ENCODE measurements around the gene TBC1D28. TPM values are rescaled to one million over a fixed set of nuclear protein-coding genes. Genes with fewer than 3 reads are reported as not detected.
"Not testable (repeated sequence)": the region's sequence is repeated elsewhere in the genome, so short reads cannot be mapped to it uniquely, and the experiment has no call there.

Gene TBC1D28
- total RNA-seq, result not detected

DNA sequence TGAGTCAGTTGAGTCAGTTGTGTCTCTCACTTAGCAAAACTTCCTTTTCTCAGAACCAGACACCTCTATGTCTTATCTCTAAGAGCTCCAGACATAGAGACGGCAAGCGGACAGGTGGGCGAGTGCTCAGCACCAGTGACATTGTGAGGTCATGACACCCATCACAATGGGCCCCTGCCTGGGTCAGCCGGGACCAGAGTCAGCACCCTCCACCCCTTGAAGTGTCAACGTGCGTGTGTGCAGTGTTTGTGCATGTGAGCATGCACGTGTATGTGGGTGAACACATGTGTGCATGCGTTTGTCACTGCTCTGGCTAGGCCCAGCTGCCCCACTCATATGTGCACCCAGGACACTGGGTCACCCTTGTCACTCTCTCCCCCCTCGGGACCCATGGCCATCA, at the start of gene TBC1D28:
Gene TBC1D28, minus strand, starts transcription at position 101 of the 400 bp plus-strand sequence. CDS start 3,039 bp downstream, outside the sequence.
- H3K27ac Mint-ChIP-seq; H3K4me1 Mint-ChIP-seq; CTCF ChIA-PET; H3K9me3 Mint-ChIP-seq (ENCODE audit: low read depth); H3K36me3 Mint-ChIP-seq; H3K27me3 Mint-ChIP-seq; ATAC-seq; DNase-seq; H3K4me3 Mint-ChIP-seq: not testable (repeated sequence)

DNA sequence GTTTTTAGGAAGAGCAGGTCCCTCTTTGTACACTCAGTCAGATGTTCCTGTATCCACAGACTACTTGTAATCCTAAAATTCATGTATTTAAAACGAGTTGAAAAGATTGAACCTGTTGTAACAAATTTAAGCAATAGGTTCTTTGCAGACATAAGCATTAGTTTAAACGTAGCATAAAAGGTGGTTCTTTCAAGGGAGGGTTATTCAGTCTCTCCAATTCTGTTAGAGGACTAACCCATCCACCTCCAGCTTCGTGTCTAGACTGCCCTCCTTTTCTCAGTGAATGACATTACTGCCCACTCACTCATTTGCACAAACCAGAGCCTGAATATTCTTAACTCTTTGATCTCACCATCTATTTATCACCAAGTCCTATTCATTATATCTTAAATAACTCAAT, 38.5 kb upstream of the TBC1D28 start:
- ATAC-seq; H3K4me1 Mint-ChIP-seq; H3K27me3 Mint-ChIP-seq; H3K9me3 Mint-ChIP-seq (ENCODE audit: low read depth); H3K27ac Mint-ChIP-seq; DNase-seq: not testable (repeated sequence)
- Mint-ChIP-seq H3K4me3 (peak overlapping the region; percentile 79), H3K36me3 (peaks cover 11% of the 10 kb centered on the region)
- CTCF ChIA-PET, result interaction anchor here (1.2 kb wide), 1 partner anchor 57 kb away, joined by 3 read pairs; no protein-coding TSS in a partner anchor

- H3K27ac Mint-ChIP-seq, result peak within 1 kb of the TSS; percentile 79
- CTCF ChIA-PET, result interaction anchor here (1.2 kb wide), 1 partner anchor 56 kb away, joined by 3 read pairs; no protein-coding TSS in a partner anchor
- H3K9me3 Mint-ChIP-seq (ENCODE audit: low read depth); H3K4me1 Mint-ChIP-seq; H3K27me3 Mint-ChIP-seq: not testable (repeated sequence)
- H3K4me3 Mint-ChIP-seq, result peak within 1 kb of the TSS; percentile 79
- ATAC-seq, result peak; percentile 94
- peak; percentile 86 for DNase-seq
- peaks cover 15% of the 10 kb centered on the region for H3K36me3 Mint-ChIP-seq
These were observed 37.8 kb upstream of the TBC1D28 start, which contains the start of gene FOXO3B for GRCh38 chr17:18681767-18682571. FOXO3B (minus strand) TSS chr17:18682314; CDS start chr17:18681651, 663 bp downstream.

DNA sequence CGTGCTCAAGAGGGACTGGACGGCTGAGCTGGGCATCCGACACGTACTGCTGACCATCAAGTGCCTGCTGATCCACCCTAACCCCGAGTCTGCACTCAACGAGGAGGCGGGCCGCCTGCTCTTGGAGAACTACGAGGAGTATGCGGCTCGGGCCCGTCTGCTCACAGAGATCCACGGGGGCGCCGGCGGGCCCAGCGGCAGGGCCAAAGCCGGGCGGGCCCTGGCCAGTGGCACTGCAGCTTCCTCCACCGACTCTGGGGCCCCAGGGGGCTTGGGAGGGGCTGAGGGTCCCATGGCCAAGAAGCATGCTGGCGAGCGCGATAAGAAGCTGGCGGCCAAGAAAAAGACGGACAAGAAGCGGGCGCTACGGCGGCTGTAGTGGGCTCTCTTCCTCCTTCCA, 33.2 kb upstream of the TBC1D28 start:
- H3K4me3 Mint-ChIP-seq, H3K4me1 Mint-ChIP-seq, DNase-seq, H3K27me3 Mint-ChIP-seq, H3K27ac Mint-ChIP-seq, ATAC-seq, CTCF ChIA-PET: not testable (repeated sequence)
- peaks cover 10% of the 10 kb centered on the region for H3K9me3 Mint-ChIP-seq (ENCODE audit: low read depth)
- H3K36me3 Mint-ChIP-seq, result peaks cover 29% of the 10 kb centered on the region

DNA sequence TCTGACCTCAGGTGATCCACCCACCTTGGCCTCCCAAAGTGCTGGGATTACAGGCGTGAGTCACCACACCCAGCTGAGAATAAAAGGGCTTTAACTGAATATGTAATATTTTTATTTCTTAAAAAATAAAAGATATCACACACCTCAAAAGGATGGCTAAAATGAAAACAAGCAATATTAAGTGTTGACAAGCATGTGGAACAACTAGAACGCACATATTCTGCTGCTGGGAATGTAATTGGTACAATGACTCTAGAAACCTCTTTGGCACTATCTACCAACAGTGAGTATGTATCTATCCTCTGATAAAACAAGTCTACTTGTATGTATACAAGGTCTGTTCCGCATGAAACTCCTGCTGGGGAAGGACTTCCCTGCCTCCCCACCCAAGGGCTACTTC, 32.7 kb upstream of the TBC1D28 start:
- ATAC-seq, H3K4me3 Mint-ChIP-seq, H3K27me3 Mint-ChIP-seq, CTCF ChIA-PET, H3K27ac Mint-ChIP-seq, H3K4me1 Mint-ChIP-seq, DNase-seq: not testable (repeated sequence)
- peaks cover 32% of the 10 kb centered on the region for H3K36me3 Mint-ChIP-seq
- H3K9me3 Mint-ChIP-seq (ENCODE audit: low read depth), result peaks cover 10% of the 10 kb centered on the region

GRCh38 chr17:18672395-18673227, 28.4 kb upstream of the TBC1D28 start:
- DNase-seq, H3K27me3 Mint-ChIP-seq, H3K4me1 Mint-ChIP-seq, CTCF ChIA-PET, H3K27ac Mint-ChIP-seq, H3K4me3 Mint-ChIP-seq, ATAC-seq: not testable (repeated sequence)
- Mint-ChIP-seq H3K9me3 (ENCODE audit: low read depth) (peaks cover 17% of the 10 kb centered on the region), H3K36me3 (peaks cover 49% of the 10 kb centered on the region)

GRCh38 chr17:18668625-18669024, 24.4 kb upstream of the TBC1D28 start:
- H3K9me3 Mint-ChIP-seq (ENCODE audit: low read depth); CTCF ChIA-PET; H3K27me3 Mint-ChIP-seq; H3K4me1 Mint-ChIP-seq; DNase-seq; H3K27ac Mint-ChIP-seq; H3K4me3 Mint-ChIP-seq; ATAC-seq: not testable (repeated sequence)
- peaks cover 34% of the 10 kb centered on the region for H3K36me3 Mint-ChIP-seq

- not testable (repeated sequence) for H3K27ac Mint-ChIP-seq, H3K27me3 Mint-ChIP-seq, H3K4me1 Mint-ChIP-seq
These were observed 23.3 kb upstream of the TBC1D28 start for GRCh38 chr17:18667535-18667934.

DNA sequence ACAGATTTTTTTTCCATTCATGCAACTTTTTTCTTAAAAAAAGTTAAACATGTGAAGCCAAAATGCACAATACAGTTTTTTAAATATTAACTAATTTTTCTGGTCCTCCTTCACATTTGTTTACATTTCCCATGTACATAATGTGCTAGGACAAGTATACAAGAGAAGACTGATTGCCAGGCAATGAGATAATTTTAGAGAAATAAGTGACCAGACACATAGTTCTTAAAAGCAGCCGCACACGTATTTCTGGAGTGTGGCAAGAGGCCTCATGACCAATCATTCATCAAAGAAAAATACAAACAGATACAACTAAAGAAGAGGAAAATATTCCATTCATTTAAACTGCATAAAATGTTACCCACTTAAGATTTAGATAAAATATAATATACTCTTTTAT, 22.1 kb upstream of the TBC1D28 start:
- CTCF ChIA-PET, DNase-seq, ATAC-seq, H3K4me1 Mint-ChIP-seq, H3K4me3 Mint-ChIP-seq, H3K27ac Mint-ChIP-seq, H3K27me3 Mint-ChIP-seq: not testable (repeated sequence)
- peaks cover 24% of the 10 kb centered on the region for H3K9me3 Mint-ChIP-seq (ENCODE audit: low read depth)
- H3K36me3 Mint-ChIP-seq, result peaks cover 25% of the 10 kb centered on the region

More at GRCh38 chr17:18667535-18667934, 23.3 kb upstream of the TBC1D28 start:
- ATAC-seq, H3K4me3 Mint-ChIP-seq, CTCF ChIA-PET, DNase-seq: not testable (repeated sequence)
- Mint-ChIP-seq H3K9me3 (ENCODE audit: low read depth) (peaks cover 18% of the 10 kb centered on the region), H3K36me3 (peaks cover 33% of the 10 kb centered on the region)

GRCh38 chr17:18661924-18662624, 17.9 kb upstream of the TBC1D28 start:
- H3K9me3 Mint-ChIP-seq (ENCODE audit: low read depth), result peaks cover 17% of the 10 kb centered on the region
- CTCF ChIA-PET, H3K4me1 Mint-ChIP-seq, H3K27me3 Mint-ChIP-seq, H3K27ac Mint-ChIP-seq, H3K36me3 Mint-ChIP-seq, DNase-seq, H3K4me3 Mint-ChIP-seq, ATAC-seq: not testable (repeated sequence)

DNA sequence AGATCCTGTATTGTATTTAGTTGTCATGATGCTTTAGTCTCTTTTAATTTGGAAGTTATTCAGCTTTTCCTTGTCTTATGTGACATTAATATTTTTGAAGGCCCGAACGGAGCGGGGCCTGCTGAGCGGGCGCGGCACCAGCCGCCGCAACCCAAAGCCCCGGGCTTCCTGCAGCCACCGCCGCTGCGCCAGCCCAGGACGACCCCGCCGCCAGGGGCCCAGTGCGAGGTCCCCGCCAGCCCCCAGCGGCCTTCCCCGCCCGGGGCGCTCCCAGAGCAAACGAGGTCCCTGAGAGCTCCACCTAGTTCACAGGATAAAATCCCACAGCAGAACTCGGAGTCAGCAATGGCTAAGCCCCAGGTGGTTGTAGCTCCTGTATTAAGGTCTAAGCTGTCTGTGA, 5.9 kb upstream of the TBC1D28 start:
- CTCF ChIA-PET; H3K4me1 Mint-ChIP-seq; H3K9me3 Mint-ChIP-seq (ENCODE audit: low read depth); H3K36me3 Mint-ChIP-seq; DNase-seq; H3K4me3 Mint-ChIP-seq; H3K27ac Mint-ChIP-seq: not testable (repeated sequence)
- peaks cover 13% of the 10 kb centered on the region for H3K27me3 Mint-ChIP-seq
- ATAC-seq, result peak; percentile 66

- H3K27ac Mint-ChIP-seq; ATAC-seq; CTCF ChIA-PET; H3K9me3 Mint-ChIP-seq (ENCODE audit: low read depth); DNase-seq; H3K27me3 Mint-ChIP-seq; H3K4me3 Mint-ChIP-seq; H3K4me1 Mint-ChIP-seq; H3K36me3 Mint-ChIP-seq: not testable (repeated sequence)
These were observed 1.1 kb downstream of the TBC1D28 start for GRCh38 chr17:18643124-18643523.

DNA sequence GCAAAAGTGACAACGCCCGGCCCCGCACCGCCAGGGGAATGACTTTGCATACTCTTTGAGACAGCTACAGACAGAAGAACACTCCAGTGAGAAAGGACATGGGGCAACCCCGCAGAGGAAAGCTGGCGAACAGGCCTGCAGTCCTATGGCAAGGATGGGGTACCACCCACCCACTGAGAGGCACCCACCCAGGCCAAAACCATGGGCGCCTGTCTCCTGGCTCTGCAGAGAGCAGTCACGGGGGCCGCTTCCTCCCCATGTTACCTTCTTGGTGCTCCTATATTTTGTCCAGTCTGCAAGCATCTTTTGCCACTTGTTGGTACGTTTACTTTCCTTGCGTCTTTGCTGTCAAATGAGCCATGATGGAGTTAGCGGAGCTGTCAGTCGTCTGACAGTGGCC, 5.8 kb downstream of the TBC1D28 start:
- H3K4me1 Mint-ChIP-seq; H3K36me3 Mint-ChIP-seq; DNase-seq; H3K4me3 Mint-ChIP-seq; ATAC-seq; H3K27ac Mint-ChIP-seq; H3K9me3 Mint-ChIP-seq (ENCODE audit: low read depth); CTCF ChIA-PET: not testable (repeated sequence)
- peaks cover 16% of the 10 kb centered on the region for H3K27me3 Mint-ChIP-seq
